ENCODE data around the gene CAPNS1.
"Not testable (repeated sequence)": the region's sequence is repeated elsewhere in the genome, so short reads cannot be mapped to it uniquely, and the experiment has no call there.

CAPNS1 gene

DNA sequence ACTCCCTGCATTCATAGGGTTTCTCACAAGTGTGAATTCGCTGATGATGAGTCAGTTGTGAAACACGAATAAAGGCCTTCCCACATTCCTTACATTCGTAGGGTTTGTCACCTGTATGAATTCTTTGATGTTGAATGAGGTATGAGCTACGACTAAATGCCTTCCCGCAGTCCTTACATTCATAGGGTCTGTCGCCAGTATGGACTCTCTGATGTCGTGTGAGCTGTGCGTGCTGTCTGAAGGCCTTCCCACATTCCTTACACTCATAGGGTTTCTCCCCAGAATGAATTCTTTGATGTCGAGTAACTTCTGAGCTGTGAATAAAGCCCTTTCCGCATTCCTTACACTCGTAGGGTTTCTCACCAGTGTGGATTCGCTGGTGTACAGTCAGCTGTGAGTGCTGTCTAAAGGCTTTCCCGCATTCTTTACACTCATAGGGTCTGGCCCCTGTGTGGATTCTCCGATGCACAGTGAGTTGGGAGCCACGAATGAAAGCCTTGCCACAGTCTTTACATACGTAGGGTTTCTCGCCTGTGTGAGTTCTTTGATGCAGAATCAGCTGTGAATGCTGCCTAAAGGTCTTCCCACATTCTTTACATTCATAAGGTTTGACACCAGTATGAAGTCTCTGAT lies 42.9 kb downstream of the CAPNS1 start:
- Histone ChIP-seq H3K27ac (no peak overlapping the region), H2AFZ (no peak overlapping the region), H3K9ac (no peak overlapping the region), H3K79me2 (no peaks in the 10 kb centered on the region), H3K36me3 (ENCODE audit: control insufficient read depth, insufficient read depth, low read length) (no peaks in the 10 kb centered on the region), H3K4me3 (ENCODE audit: low read depth, low read length) (no peak overlapping the region), H3K9me3 (ENCODE audit: control insufficient read depth, low read length) (no peaks in the 10 kb centered on the region), H3K4me1 (peaks cover 2% of the 10 kb centered on the region), H3K4me2 (ENCODE audit: low read length) (no peak overlapping the region), H3K27me3 (ENCODE audit: control insufficient read depth, insufficient read depth, low read length) (no peaks in the 10 kb centered on the region)
- TF ChIP-seq CTCF (IDR thresholded peaks at IDR 0.05) = no peak

- Histone ChIP-seq H3K27me3 (ENCODE audit: control insufficient read depth, insufficient read depth, low read length) (no peaks in the 10 kb centered on the region), H3K36me3 (ENCODE audit: control insufficient read depth, insufficient read depth, low read length) (no peaks in the 10 kb centered on the region), H3K27ac (no peak overlapping the region), H3K9ac (no peak overlapping the region), H2AFZ (no peak overlapping the region), H3K4me3 (ENCODE audit: low read depth, low read length) (no peak overlapping the region), H3K4me2 (ENCODE audit: low read length) (no peak overlapping the region), H3K9me3 (ENCODE audit: control insufficient read depth, low read length) (no peaks in the 10 kb centered on the region), H3K79me2 (no peaks in the 10 kb centered on the region), H3K4me1 (peaks cover 2% of the 10 kb centered on the region)
- TF ChIP-seq CTCF (IDR thresholded peaks at IDR 0.05) = no peak
These were observed 43.4 kb downstream of the CAPNS1 start for GRCh38 chr19:36183245-36183628.

- H3K79me2 ChIP-seq; H3K4me3 ChIP-seq (ENCODE audit: low read depth, low read length); H3K36me3 ChIP-seq (ENCODE audit: control insufficient read depth, insufficient read depth, low read length); H3K4me1 ChIP-seq; H3K27ac ChIP-seq; H3K9ac ChIP-seq; H2AFZ ChIP-seq; H3K27me3 ChIP-seq (ENCODE audit: control insufficient read depth, insufficient read depth, low read length); H3K4me2 ChIP-seq (ENCODE audit: low read length); H3K9me3 ChIP-seq (ENCODE audit: control insufficient read depth, low read length): not testable (repeated sequence)
These were observed 46.9 kb downstream of the CAPNS1 start for GRCh38 chr19:36186722-36187121.

GRCh38 chr19:36196249-36196648 lies 56.4 kb downstream of the CAPNS1 start:
- H2AFZ ChIP-seq = no peak overlapping the region
- H3K4me1 ChIP-seq = no peaks in the 10 kb centered on the region
- no peak overlapping the region for H3K9ac ChIP-seq
- H3K36me3 ChIP-seq (ENCODE audit: control insufficient read depth, insufficient read depth, low read length) = no peaks in the 10 kb centered on the region
- no peaks in the 10 kb centered on the region for H3K9me3 ChIP-seq (ENCODE audit: control insufficient read depth, low read length)
- no peak overlapping the region for H3K4me3 ChIP-seq (ENCODE audit: low read depth, low read length)
- no peak overlapping the region for H3K27ac ChIP-seq
- no peak for TF ChIP-seq CTCF (IDR thresholded peaks at IDR 0.05)
- no peaks in the 10 kb centered on the region for H3K79me2 ChIP-seq
- H3K4me2 ChIP-seq (ENCODE audit: low read length) = no peak overlapping the region
- H3K27me3 ChIP-seq (ENCODE audit: control insufficient read depth, insufficient read depth, low read length) = no peaks in the 10 kb centered on the region

- no peaks in the 10 kb centered on the region for H3K27me3 ChIP-seq (ENCODE audit: control insufficient read depth, insufficient read depth, low read length)
- H3K4me2 ChIP-seq (ENCODE audit: low read length) = no peak overlapping the region
- no peak overlapping the region for H2AFZ ChIP-seq
- no peak overlapping the region for H3K27ac ChIP-seq
- H3K79me2 ChIP-seq = no peaks in the 10 kb centered on the region
- H3K9ac ChIP-seq = no peak overlapping the region
- H3K9me3 ChIP-seq (ENCODE audit: control insufficient read depth, low read length) = no peaks in the 10 kb centered on the region
- TF ChIP-seq CTCF (IDR thresholded peaks at IDR 0.05) = no peak
- no peaks in the 10 kb centered on the region for H3K4me1 ChIP-seq
- H3K4me3 ChIP-seq (ENCODE audit: low read depth, low read length) = no peak overlapping the region
- no peaks in the 10 kb centered on the region for H3K36me3 ChIP-seq (ENCODE audit: control insufficient read depth, insufficient read depth, low read length)
These were observed 58.3 kb downstream of the CAPNS1 start for GRCh38 chr19:36198119-36198518.
